ENCODE results near the gene L3MBTL2.
"Not testable (repeated sequence)": the region's sequence is repeated elsewhere in the genome, so short reads cannot be mapped to it uniquely, and the experiment has no call there.

L3MBTL2 gene

DNA sequence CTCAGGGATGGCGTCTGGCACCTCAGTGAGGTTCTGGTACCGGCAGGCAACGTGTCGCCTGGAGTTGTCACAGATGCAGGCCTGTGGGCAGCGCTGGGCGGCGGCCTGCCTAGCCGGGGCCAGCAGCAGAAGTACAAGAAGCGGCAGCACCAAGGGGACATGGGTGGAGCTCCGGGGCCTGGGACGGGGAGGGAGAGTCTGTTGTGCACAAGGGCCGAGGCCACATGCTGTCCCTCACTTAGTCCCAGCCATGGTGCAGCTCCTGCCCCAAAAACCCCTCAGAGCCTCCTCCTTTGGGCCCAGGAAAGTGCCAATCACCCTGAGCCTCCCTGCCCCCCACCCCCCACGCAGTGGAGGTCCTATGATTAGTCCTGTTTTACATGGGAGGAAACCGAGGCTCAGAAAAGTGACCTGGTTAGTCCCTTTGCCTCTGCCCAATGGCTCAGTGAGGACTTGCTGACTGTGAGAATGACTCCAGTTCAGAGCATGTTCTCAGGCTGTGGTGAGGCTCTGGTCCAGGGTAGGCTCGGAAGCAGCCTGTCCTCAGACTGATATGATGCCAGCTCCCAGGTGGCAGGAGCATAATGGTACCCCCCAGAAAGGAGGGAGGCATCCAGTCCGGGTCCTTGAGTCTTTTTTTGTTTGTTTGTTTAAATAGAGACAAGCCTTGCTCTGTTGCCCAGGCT is 34.5 kb downstream of the L3MBTL2 start:
- FAIRE-seq (no peak), DNase-seq (ENCODE audit: insufficient read length, low spot score) (no peak)

DNA sequence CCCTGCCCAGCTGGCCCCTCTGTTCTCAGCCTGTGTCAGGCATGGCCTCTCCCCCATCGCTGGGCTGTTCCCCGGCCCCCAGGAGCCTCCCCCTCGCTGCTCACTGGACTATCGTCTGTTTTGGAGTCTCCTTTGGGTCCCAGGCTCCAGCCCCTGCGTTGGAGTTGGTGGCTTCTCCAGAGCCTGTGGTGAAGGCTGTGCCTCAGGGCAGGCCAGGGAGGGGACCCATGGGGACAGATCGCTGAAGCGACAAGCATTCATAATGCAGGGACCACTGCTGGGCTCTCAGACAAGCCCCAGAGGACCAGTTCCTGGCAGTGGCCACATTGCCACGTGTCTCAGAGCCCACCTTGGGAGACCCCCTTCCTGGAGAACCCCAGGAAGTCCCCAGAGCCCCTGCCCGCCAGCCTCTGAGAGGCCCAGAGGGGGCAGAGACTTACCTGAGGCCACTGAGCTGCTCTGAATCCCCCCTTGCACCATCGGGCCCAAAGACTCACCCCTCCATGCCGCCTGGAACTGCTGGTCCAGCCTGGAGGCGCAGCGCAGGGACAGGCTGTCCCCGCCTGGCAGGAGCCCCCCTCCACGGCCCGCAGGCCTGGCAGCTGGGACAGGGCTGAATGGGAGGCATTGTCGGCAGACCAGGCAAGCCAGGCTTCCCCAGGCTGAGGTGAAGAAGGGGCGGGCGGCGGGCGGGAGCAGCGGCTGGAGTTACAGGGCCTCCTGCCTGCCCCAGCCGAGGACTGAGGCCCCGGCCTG is 35.4 kb downstream of the L3MBTL2 start, which contains the start of gene CHADL:
TSS of gene CHADL (minus strand) at position 555 of the 756 bp plus-strand sequence. CDS start at position 505, 50 bp downstream.
- FAIRE-seq: no peak
- DNase-seq (ENCODE audit: insufficient read length, low spot score): no peak

DNA sequence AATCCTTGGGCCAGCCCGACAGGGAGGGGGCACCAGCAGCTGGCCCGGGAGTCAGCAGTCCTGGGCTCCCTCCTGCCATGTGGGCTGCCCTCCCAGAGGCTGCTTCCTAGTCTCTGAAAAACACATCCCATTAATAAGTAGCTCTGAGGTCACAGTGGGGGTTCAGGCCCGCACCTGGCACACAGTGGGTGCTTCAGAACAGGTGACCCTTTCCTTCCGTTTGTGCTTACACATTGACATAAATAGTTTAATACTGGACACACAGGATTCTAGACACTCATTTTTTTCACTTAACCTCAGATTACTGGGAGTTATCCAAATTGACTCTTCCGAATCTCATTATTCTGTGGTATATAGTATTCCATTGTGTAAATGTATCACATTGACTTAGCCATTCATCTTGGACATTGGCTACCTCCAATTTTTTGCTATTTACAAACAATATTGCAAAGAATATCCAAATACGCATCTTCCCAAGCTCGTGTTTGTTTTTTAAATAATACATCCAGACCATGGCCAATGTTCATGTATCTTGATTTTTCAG is 36.1 kb downstream of the L3MBTL2 start:
- DNase-seq (ENCODE audit: insufficient read length, low spot score): no peak
- FAIRE-seq: no peak

DNA sequence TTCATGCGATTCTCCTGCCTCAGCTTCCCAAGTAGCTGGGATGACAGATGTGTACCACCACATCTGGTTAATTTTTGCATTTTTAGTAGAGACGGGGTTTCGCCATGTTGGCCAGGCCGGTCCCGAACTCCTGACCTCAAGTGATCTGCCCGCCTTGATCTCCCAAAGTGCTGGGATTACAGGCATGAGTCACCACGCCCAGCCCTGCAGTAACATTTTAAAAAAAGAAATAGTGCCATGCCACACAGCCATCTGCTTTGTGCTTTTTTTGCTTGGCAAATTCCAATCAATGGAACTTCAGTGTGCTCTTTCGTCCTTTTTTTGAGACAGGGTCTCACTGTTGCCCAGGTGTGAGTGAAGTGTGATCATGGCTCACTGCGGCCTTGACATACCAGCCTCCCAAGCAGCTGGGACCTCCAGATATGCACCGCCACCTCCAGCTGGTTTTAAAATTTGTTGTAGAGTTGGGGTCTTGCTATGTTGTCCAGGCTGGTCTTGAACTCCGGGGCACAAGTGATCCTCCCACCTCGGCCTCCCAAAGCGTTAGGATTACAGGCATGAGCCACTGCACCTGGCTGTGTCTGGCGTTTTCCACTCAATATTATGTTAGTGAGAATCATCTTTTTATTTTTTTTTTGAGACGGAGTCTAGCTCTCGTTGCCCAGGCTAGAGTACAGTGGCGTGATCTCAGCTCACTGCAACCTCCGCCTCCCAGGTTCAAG is 37.4 kb downstream of the L3MBTL2 start:
- DNase-seq (ENCODE audit: insufficient read length, low spot score) (no peak), FAIRE-seq (no peak)

DNA sequence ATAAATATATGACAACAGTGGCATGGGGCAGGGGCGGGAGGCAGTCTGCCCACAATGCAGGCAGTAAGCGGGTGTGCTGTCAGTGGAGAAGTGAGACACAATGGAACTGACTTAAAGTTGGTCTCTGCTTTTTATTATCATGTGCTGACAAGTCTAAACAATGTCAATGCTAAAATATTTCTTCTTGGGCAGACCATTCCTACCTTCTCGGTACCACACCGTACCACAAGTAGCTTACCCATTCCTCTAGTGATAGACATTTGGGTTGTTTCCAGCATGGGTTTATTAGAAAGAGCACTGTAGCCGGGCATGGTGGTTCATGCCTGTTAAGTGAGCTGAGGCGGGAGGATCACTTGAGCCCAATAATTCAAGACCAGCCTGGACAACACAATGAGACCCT is 38.2 kb downstream of the L3MBTL2 start:
- DNase-seq (ENCODE audit: insufficient read length, low spot score) (no peak), FAIRE-seq (no peak)

DNA sequence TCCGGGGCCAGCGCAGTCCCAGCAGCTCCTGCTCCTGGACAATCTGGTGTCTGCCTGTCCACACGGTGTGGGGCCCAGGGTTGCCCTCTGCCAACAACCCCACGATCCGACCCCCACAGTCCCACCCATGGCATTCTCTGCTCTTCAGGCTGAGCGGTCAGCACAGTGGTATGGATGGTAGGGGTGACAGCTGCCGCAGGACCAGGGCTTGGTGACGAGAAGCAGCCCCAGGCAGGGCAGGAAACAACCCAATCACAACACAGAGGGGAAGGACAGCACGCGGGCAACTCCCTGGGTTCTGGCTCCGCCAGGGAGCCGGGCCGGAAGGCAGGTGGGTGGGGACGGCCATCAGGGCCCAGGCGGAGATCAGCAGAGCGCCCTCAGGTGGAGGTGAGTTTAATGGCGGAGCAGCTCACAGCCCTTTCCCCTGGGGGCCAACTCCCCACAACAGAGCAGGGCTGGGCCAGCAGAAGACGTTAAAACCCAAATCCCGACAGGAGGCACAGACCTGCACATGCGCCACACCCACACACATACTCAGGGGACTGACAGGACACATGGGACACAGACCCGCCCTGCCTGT is 40.9 kb downstream of the L3MBTL2 start:
- FAIRE-seq: no peak
- no peak for DNase-seq (ENCODE audit: insufficient read length, low spot score)

DNA sequence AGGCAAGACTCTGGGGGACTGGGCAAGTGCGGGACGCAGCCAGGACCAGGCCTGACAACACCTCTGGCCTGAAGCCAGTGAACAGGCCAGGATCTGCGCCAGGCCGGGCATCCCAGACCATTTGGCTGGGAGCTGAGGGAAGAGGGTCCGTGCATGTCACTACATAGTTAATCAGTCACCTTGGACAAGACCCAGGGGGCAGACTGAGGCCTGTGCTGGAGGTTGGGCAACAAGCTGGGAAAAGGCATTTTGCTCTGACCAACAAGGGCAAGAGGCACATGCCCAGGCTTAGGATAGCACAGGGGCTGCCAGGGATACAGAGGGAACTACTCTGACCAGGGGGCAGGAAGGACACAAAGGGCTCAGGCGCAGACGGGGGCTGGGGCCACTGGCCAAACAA is 42.6 kb downstream of the L3MBTL2 start:
- FAIRE-seq (no peak), DNase-seq (ENCODE audit: insufficient read length, low spot score) (no peak)

DNA sequence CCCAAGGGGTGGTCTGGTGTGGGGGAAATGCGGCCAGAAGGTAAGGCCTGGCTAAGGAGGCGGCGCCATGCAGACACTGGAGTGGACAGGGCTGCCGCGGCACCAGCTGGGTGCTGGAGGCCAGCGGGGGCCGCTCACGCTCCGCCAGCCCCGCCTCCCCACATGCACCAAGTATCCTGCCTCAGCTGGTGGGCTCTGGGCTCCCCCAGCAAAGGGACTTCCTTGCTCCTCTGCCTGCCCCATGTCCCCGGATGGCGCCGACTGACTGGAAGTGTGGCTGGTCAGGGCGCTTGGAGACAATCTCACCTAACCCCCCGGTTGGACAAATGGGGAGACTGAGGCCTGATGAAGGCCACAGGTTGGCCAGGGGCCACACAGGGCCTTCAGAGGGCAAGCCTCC is 43.2 kb downstream of the L3MBTL2 start:
- DNase-seq (ENCODE audit: insufficient read length, low spot score) (no peak), FAIRE-seq (no peak)

DNA sequence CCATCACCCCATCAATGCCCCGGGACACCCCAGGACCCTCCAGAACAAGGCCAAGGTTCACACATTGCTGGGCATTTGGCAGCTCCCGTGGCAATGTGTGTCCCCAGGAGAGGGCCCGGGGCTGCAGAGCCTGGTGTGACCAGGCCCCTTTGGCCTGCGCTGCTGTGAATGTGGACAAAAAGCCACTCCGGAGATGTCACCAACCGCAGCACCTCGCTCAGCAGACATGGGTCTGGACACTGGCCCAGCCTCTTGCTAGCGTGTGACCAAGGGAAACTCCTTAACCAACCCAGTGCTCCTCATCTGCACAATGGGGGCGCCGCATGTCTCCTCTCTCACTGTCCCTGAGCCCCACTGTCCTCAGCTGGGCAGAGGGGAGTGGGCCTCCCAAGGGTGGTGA is 43.6 kb downstream of the L3MBTL2 start:
- no peak for DNase-seq (ENCODE audit: insufficient read length, low spot score)
- FAIRE-seq: no peak

DNA sequence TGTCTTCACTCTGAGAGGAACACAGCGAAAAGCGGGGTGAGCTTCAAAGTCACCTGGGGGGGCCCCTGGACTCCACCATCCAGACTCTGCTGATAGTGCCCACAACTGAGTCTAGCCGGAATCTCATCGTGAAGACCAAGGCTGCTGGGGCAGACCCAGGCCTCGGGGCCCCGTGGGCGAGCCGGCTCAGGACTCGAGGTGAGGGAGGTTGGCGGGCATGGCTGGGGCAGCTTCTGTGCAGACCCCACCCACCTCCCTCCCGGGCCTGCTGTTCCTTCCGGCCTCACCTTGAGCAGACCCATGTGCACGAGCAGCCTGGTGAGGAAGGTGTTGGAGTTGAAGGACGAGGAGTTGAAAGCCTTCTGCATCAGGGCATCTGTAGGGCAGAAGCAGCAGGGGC is 44.3 kb downstream of the L3MBTL2 start:
- FAIRE-seq: no peak
- no peak for DNase-seq (ENCODE audit: insufficient read length, low spot score)

DNA sequence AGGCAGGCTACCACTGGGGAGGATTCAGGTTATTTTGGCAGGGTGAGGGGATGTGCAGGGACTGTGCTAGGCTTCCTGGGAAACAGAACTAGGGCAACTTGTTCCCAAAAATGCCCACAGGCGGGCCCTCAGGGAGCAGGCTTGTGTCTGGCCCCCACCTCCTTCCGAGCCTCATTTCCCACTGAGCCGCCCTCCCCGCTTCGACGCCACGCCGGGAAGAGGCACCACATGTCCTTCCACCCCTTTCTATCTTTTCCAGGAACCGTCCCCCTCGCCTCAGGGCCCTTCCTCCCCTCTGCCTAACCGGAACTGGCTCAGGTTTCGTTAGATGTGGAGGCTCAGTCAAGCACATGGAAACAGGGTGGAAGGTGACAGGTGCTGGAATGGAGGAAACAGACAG is 45.0 kb downstream of the L3MBTL2 start:
- DNase-seq (ENCODE audit: insufficient read length, low spot score) (no peak), FAIRE-seq (no peak)

DNA sequence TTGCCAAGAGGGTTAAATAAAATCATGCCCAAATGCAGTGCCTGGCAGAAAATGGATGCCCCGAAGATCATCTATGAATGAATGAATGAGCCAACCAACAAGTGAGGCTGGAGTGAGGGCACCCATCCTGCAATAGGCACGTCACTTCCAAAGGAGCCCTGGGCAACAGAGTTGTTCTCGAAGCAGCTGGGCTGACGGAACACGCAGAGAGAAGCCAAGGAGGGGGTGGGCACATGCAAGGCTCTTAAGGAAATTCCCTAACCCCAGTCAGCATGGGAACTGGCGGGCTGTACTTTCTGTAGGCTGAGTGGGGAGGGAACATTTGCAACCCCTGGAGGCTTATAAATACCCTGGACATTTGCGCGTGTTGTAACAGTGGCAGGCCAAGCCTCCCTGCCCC is 47.3 kb downstream of the L3MBTL2 start:
- no peak for DNase-seq (ENCODE audit: insufficient read length, low spot score)
- no peak for FAIRE-seq

DNA sequence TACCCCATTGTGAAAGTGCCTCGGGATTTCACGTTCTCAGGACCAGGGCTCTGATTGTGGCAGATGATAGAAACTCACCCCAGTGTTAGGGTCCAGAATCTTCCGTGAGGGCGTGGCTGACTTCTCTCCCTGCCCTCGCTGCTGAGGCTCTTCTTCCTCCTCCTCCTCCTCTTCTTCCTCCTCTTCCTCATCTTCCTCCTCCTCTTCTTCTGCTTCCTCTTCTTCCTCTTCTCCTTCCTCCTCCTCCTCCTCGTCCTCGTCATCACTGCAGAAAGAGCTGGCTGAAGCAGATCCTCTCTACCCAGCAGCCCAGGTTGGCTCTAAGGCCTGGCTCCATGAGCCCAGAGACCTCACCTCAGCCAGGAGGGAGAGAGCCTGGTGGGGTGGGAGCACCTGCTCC is 49.1 kb downstream of the L3MBTL2 start:
- no peak for FAIRE-seq
- no peak for DNase-seq (ENCODE audit: insufficient read length, low spot score)

DNA sequence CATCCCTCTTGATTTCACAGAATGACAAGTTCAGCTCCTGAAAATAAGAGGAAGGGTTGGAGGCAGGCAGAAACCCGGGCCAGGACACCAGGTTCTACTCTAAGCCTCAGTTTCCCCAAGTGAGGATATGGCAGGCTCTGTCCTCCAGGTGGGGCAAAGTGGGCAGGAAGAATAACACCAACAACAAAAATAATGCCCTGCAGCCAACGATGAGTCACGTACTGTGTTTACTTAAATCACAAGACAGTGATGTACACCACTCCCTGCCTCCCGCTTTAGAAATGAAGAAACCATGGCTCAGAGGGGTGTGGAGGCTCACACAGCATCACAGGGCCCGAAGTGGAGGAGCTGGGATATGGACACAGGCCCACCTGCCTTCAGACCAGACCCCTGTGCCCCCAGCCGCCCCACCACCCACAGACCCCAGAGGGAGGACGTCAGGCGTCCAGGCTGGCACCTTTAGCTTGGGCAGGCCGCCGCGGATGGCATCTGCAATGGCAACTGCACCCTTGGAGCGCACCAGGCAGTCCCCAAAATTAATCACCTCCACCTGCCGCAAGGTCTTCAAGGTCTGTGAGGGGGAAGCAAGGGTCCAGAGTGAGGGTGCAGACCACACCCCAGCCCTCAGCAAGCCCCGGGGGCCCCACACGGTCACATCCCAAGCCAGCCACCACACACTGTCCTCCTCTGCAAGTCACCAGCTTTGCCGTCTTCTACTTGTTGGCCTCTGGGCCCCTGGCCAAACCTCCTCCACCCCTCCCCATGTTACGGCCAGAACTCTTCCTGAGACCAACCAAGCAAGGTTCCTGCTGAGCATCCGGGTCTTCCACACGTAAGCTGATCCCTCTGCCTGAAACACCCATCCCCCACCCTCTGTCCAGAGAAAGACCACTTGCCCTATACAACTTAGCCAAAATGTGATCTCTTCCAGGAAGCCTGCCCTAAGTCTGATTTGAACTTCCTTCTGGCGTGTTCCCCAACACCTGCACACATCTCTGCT is 51.4 kb downstream of the L3MBTL2 start:
- FAIRE-seq (no peak), DNase-seq (ENCODE audit: insufficient read length, low spot score) (peak; percentile 33)

DNA sequence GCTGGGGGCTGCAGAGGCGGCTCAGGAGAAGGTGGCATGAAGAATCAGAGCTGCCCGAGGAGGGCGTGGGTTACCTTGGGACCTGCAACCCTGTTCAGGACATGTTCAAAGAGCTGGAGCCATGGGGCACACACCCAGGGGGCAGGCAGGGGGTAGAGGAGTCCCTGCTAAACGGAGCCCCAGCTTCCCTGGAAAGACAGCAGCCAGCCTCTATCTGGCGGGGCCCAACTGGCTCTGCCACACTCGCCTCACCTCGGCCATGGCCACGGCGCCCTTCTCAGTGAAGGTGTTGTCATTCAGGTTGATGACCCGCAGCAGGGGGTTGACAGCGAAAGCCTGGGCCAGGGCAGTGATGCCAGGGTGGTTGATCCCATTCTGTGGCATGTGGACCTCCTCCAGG is 52.6 kb downstream of the L3MBTL2 start:
- FAIRE-seq (no peak), DNase-seq (ENCODE audit: insufficient read length, low spot score) (no peak)

DNA sequence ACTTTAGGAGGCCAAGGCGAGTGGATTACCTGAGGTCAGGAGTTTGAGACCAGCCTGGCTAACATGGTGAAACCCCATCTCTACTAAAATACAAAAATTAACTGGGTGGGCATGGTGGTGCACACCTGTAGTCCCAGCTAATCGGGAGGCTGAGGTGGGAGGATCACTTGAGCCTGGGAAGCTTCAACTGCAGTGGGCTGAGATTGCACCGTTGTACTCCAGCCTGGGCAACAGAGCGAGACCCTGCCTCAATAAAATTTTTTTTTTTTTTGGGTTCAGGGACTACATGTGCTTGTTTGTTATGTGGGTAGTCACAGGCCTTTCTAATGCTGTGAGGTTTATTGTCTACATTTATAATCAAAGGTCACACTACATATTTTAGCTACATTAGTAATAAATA is 54.6 kb downstream of the L3MBTL2 start:
- DNase-seq (ENCODE audit: insufficient read length, low spot score); FAIRE-seq: not testable (repeated sequence)

DNA sequence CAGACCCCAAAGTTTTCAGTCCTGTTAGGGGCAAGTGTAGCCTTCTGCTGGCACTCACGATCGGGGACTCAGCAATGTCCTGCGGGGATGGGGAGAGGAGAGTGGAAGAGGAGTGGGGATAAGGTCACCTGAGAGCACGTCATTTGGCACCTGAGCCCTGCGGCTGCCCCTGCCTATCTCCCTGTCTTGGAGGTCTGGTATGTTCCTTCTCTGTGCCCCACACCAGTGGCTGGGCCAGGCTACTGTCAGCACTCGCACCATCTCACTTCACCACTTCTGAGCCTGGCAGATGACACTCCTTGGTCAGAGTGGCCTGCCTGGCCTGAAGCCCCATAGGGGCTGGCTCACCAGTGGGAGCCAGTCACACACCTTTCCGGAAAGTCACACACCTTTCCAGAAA is 55.8 kb downstream of the L3MBTL2 start:
- FAIRE-seq: no peak
- DNase-seq (ENCODE audit: insufficient read length, low spot score): no peak

DNA sequence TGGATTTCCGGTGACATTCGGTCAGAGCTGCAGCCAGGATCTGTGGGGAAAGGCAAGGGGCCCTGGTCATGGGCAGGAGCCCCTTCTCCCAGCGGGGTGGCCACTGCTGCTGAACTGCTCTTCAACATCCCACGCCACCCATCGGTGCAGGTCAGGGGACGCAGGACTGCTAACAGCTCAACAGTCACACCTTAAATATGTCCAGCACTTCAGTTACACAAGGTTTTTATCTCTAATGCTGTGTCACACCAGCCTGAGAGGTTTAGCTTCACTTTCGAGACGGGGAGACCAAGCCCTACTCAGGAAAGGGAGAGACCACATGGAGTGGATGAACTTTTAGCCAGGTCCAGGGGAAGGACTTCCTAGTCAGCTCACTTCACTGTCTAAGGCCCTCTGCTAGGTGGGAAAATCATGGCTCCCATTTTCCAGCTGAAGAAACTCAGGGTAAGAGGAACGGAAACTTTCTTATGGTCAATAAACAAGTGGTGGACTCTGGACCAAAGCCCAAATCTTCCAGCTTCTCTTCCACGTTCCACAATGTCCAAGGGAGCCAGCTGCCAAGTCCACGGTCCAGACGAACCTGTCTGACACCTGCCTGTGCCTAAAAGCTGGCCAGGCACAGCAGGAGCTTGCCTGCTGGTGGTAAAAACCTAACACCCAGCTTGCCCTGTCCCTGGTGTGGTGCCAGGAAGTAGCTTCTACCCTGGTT is 56.6 kb downstream of the L3MBTL2 start:
- DNase-seq (ENCODE audit: insufficient read length, low spot score): no peak
- FAIRE-seq: no peak

DNA sequence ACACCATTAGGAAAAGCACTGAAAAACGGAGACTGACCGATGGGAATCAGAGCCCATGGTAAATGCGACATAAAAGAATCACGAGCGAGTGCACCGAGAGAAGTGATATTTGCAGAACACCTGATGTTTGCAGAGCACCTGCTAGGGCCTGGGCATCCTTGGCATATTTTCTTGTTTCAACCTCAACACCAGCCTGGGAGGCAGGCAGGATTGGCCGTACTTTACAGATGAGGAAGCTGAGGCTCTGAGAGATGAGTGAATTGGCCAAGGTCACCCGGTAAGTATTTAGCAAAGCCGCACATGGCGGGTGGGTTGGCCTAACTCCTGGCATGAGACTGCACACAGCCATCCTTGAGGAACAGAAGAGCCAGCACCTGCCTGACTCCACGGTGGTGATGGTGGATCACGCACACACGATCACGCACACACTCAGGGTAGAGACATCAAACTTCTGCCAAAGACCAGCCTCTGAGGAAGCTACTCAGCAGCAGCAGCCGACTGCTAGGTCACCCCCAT is 57.2 kb downstream of the L3MBTL2 start:
- no peak for FAIRE-seq
- no peak for DNase-seq (ENCODE audit: insufficient read length, low spot score)

Data from HTR-8/SVneo (cell line).